ENCODE results near the gene LRP10.

- TF ChIP-seq EZH2 (IDR thresholded peaks at IDR 0.05; ENCODE audit: borderline replicate concordance) (no peak), CTCF (IDR thresholded peaks at IDR 0.05; ENCODE audit: poor library complexity) (no peak), EZH2phosphoT487 (IDR thresholded peaks at IDR 0.05; ENCODE audit: low read depth, severe bottlenecking, unreplicated experiment) (no peak)
Measured at GRCh38 chr14:22910916-22911315, 39.4 kb downstream of the LRP10 start.

Measured in hepatocyte (in vitro differentiated cells).